CD8-positive, alpha-beta memory T cell (primary cell): ENCODE measurements around the gene PDE8A. TPM values are rescaled to one million over a fixed set of nuclear protein-coding genes. Genes with fewer than 3 reads are reported as not detected.
"Not testable (repeated sequence)": the region's sequence is repeated elsewhere in the genome, so short reads cannot be mapped to it uniquely, and the experiment has no call there.

Source experiments
- CTCF ChIA-PET: fragments of 350-600 bp; sonication (Branson Sonifier 250); formaldehyde crosslinking; loops from one replicate; lab custom pipeline; 2021; ENCODE audit warnings: antibody characterized with exemption; lab: Charles Lee
- POLR2A ChIA-PET: fragments of 350-600 bp; sonication (Branson Sonifier 250); formaldehyde crosslinking; loops from one replicate; lab custom pipeline; 2021; ENCODE audit warnings: antibody characterized with exemption; lab: Charles Lee
- DNase-seq, 5 donors: peaks; one replicate each; pipeline versions ENCODE4 v3.0.0 to v3.0.0-alpha.2; 2020 to 2022; ENCODE audit warnings: mixed read lengths in 1 of 5
- H3K27ac ChIP-seq: one replicate; pipeline ENCODE4 v1.7.0; 2013; ENCODE audit warnings: low read depth, mild to moderate bottlenecking, low read length, moderate library complexity
- H3K27me3 ChIP-seq: 2 replicates; pipeline ENCODE4 v1.7.0; 2013; ENCODE audit warnings: low read length, mild to moderate bottlenecking; ENCODE audit not compliant: insufficient read depth, poor library complexity, severe bottlenecking
- H3K36me3 ChIP-seq: 2 replicates; pipeline ENCODE4 v1.7.0; 2013; ENCODE audit warnings: mild to moderate bottlenecking, low read length, moderate library complexity; ENCODE audit not compliant: insufficient read depth
- H3K4me1 ChIP-seq: 2 replicates; pipeline ENCODE4 v1.7.0; 2013; ENCODE audit warnings: mild to moderate bottlenecking, low read length, moderate library complexity; ENCODE audit not compliant: insufficient read depth
- H3K4me3 ChIP-seq: 2 replicates; pipeline ENCODE4 v1.7.0; 2013; ENCODE audit warnings: mild to moderate bottlenecking, low read length
- H3K9me3 ChIP-seq: 2 replicates; pipeline ENCODE4 v1.7.0; 2013; ENCODE audit warnings: mild to moderate bottlenecking, low read length
- H3K27ac Mint-ChIP-seq, 8 donors: one replicate each; pipeline ENCODE4 v1.8.0; 2020 to 2021; ENCODE audit warnings: mixed read lengths in 8 of 8, mild to moderate bottlenecking in 6 of 8, inconsistent platforms in 3 of 8, moderate library complexity in 3 of 8
- H3K27me3 Mint-ChIP-seq, 2 donors: one replicate each; pipeline ENCODE4 v1.8.0; 2020 to 2021; ENCODE audit warnings: mixed read lengths in 2 of 2, mild to moderate bottlenecking in 1 of 2, moderate library complexity in 1 of 2
- H3K36me3 Mint-ChIP-seq, 3 donors: one replicate each; pipeline ENCODE4 v1.8.0; 2020 to 2021; ENCODE audit warnings: mixed read lengths in 3 of 3, inconsistent platforms in 1 of 3, mild to moderate bottlenecking in 1 of 3
- H3K4me1 Mint-ChIP-seq, 3 donors: one replicate each; pipeline ENCODE4 v1.8.0; 2020 to 2021; ENCODE audit warnings: mixed read lengths in 3 of 3, inconsistent platforms in 1 of 3, mild to moderate bottlenecking in 1 of 3
- H3K4me3 Mint-ChIP-seq, 7 donors: one replicate each; pipeline ENCODE4 v1.8.0; 2020 to 2021; ENCODE audit warnings: mixed read lengths in 7 of 7, mild to moderate bottlenecking in 6 of 7, moderate library complexity in 4 of 7, inconsistent platforms in 2 of 7
- H3K9me3 Mint-ChIP-seq, 5 donors: one replicate each; pipeline ENCODE4 v1.8.0; 2020 to 2022; ENCODE audit warnings: mixed read lengths in 5 of 5, mild to moderate bottlenecking in 3 of 5, moderate library complexity in 2 of 5, inconsistent platforms in 1 of 5
- polyA plus RNA-seq: library from polyadenylated mRNA; unstranded; fragments of 300-500 nt; fragmentation: Illumina TruSeq; gene quantifications from one replicate; pipeline ENCODE4 v1.2.3, GENCODE V29; 2021
- total RNA-seq, 2 experiments: library from RNA; stranded (reverse); gene quantifications; one replicate each; pipeline ENCODE4 v1.2.3, GENCODE V29; 2021

PDE8A gene
- total and polyA plus RNA-seq, 3 experiments from 2014 or later = 4.4 to 17.6 (median 14.3) TPM

- peaks cover 0 to 15% (median 0%) of the 10 kb centered on the region in 3 donors for H3K36me3 Mint-ChIP-seq
- Histone ChIP-seq H3K27ac (no peak overlapping the region), H3K4me3 (no peak overlapping the region), H3K27me3 (no peaks in the 10 kb centered on the region), H3K36me3 (no peaks in the 10 kb centered on the region), H3K9me3 (no peaks in the 10 kb centered on the region), H3K4me1 (no peaks in the 10 kb centered on the region)
- ChIA-PET POLR2A (no interaction called here), CTCF (no interaction called here)
- DNase-seq = no peak
- H3K9me3 Mint-ChIP-seq = peaks cover 0 to 29% (median 16%) of the 10 kb centered on the region in 5 donors
- H3K4me1 Mint-ChIP-seq = peaks cover 4 to 10% (median 8%) of the 10 kb centered on the region in 3 donors
- H3K27ac Mint-ChIP-seq = no peak overlapping the region
- no peak overlapping the region for H3K4me3 Mint-ChIP-seq
- H3K27me3 Mint-ChIP-seq = peaks cover 55 to 60% of the 10 kb centered on the region in 2 donors
These were observed 191.3 kb downstream of the PDE8A start for GRCh38 chr15:85172846-85173490.

GRCh38 chr15:85173630-85174029 is 192.0 kb downstream of the PDE8A start:
- H3K4me3 Mint-ChIP-seq, DNase-seq, H3K27ac Mint-ChIP-seq, H3K4me3 ChIP-seq, H3K4me1 ChIP-seq, POLR2A ChIA-PET, CTCF ChIA-PET, H3K27me3 ChIP-seq, H3K27ac ChIP-seq, H3K4me1 Mint-ChIP-seq, H3K9me3 ChIP-seq, H3K36me3 ChIP-seq: not testable (repeated sequence)
- Mint-ChIP-seq H3K9me3 (peaks cover 0 to 29% (median 16%) of the 10 kb centered on the region in 5 donors), H3K27me3 (peaks cover 52 to 60% of the 10 kb centered on the region in 2 donors), H3K36me3 (peaks cover 0 to 15% (median 0%) of the 10 kb centered on the region in 3 donors)

GRCh38 chr15:85174521-85174920 is 192.9 kb downstream of the PDE8A start:
- Histone ChIP-seq H3K36me3 (no peaks in the 10 kb centered on the region), H3K4me3 (no peak overlapping the region), H3K27me3 (no peaks in the 10 kb centered on the region), H3K4me1 (no peaks in the 10 kb centered on the region), H3K9me3 (no peaks in the 10 kb centered on the region), H3K27ac (no peak overlapping the region)
- Mint-ChIP-seq H3K27me3 (peaks cover 47 to 56% of the 10 kb centered on the region in 2 donors), H3K9me3 (peaks cover 0 to 29% (median 16%) of the 10 kb centered on the region in 5 donors), H3K4me3 (no peak overlapping the region), H3K36me3 (peaks cover 0 to 15% (median 0%) of the 10 kb centered on the region in 3 donors), H3K4me1 (no peaks in the 10 kb centered on the region), H3K27ac (no peak overlapping the region)
- DNase-seq = no peak
- CTCF ChIA-PET = no interaction called here
- POLR2A ChIA-PET = no interaction called here

GRCh38 chr15:85177042-85177515 is 195.4 kb downstream of the PDE8A start:
- H3K36me3 Mint-ChIP-seq, H3K4me1 ChIP-seq, H3K4me1 Mint-ChIP-seq, POLR2A ChIA-PET, H3K4me3 ChIP-seq, H3K27ac Mint-ChIP-seq, H3K9me3 ChIP-seq, H3K27me3 ChIP-seq, H3K36me3 ChIP-seq, H3K4me3 Mint-ChIP-seq, H3K27ac ChIP-seq, DNase-seq, CTCF ChIA-PET: not testable (repeated sequence)
- peaks cover 0 to 10% (median 6%) of the 10 kb centered on the region in 5 donors for H3K9me3 Mint-ChIP-seq
- peaks cover 31 to 42% of the 10 kb centered on the region in 2 donors for H3K27me3 Mint-ChIP-seq

GRCh38 chr15:85178308-85178707 is 196.7 kb downstream of the PDE8A start:
- ChIA-PET POLR2A (no interaction called here), CTCF (no interaction called here)
- H3K27me3 Mint-ChIP-seq = peaks cover 19 to 34% of the 10 kb centered on the region in 2 donors
- H3K27ac Mint-ChIP-seq = no peak overlapping the region
- no peaks in the 10 kb centered on the region for H3K4me1 Mint-ChIP-seq
- H3K4me3 Mint-ChIP-seq = no peak overlapping the region
- DNase-seq = no peak
- no peaks in the 10 kb centered on the region for H3K36me3 Mint-ChIP-seq
- Histone ChIP-seq H3K9me3 (no peaks in the 10 kb centered on the region), H3K36me3 (no peaks in the 10 kb centered on the region), H3K4me3 (no peak overlapping the region), H3K27me3 (no peaks in the 10 kb centered on the region), H3K4me1 (no peaks in the 10 kb centered on the region), H3K27ac (no peak overlapping the region)
- no peaks in the 10 kb centered on the region for H3K9me3 Mint-ChIP-seq

GRCh38 chr15:85179700-85180099 is 198.0 kb downstream of the PDE8A start:
- H3K27ac Mint-ChIP-seq = no peak overlapping the region
- Histone ChIP-seq H3K27ac (no peak overlapping the region), H3K36me3 (no peaks in the 10 kb centered on the region), H3K9me3 (no peaks in the 10 kb centered on the region), H3K27me3 (no peaks in the 10 kb centered on the region), H3K4me3 (no peak overlapping the region), H3K4me1 (no peaks in the 10 kb centered on the region)
- peaks cover 14 to 23% of the 10 kb centered on the region in 2 donors for H3K27me3 Mint-ChIP-seq
- no peak overlapping the region for H3K4me3 Mint-ChIP-seq
- CTCF ChIA-PET = no interaction called here
- H3K9me3 Mint-ChIP-seq = no peaks in the 10 kb centered on the region
- no peaks in the 10 kb centered on the region for H3K36me3 Mint-ChIP-seq
- POLR2A ChIA-PET = no interaction called here
- no peak for DNase-seq
- no peaks in the 10 kb centered on the region for H3K4me1 Mint-ChIP-seq

- H3K9me3 Mint-ChIP-seq, H3K27me3 ChIP-seq, H3K4me3 Mint-ChIP-seq, H3K9me3 ChIP-seq, H3K4me1 Mint-ChIP-seq, H3K36me3 ChIP-seq, H3K27ac Mint-ChIP-seq, DNase-seq, CTCF ChIA-PET, H3K4me1 ChIP-seq, POLR2A ChIA-PET, H3K4me3 ChIP-seq, H3K36me3 Mint-ChIP-seq, H3K27ac ChIP-seq, H3K27me3 Mint-ChIP-seq: not testable (repeated sequence)
These were observed 203.7 kb downstream of the PDE8A start for GRCh38 chr15:85185350-85185749.

GRCh38 chr15:85188171-85188577 is 206.5 kb downstream of the PDE8A start:
- CTCF ChIA-PET, H3K4me1 Mint-ChIP-seq, H3K9me3 ChIP-seq, H3K27ac ChIP-seq, H3K27ac Mint-ChIP-seq, H3K36me3 Mint-ChIP-seq, H3K4me1 ChIP-seq, POLR2A ChIA-PET, DNase-seq, H3K9me3 Mint-ChIP-seq, H3K27me3 Mint-ChIP-seq, H3K27me3 ChIP-seq, H3K4me3 ChIP-seq, H3K36me3 ChIP-seq, H3K4me3 Mint-ChIP-seq: not testable (repeated sequence)
